A549 (cell line): ENCODE results near the gene LRFN4. TPM values are rescaled to one million over a fixed set of nuclear protein-coding genes. Genes with fewer than 3 reads are reported as not detected.

Source experiments
- ATOH8 ChIP-seq: fragments of 250-450 bp; sonication (Bioruptor Pico); IDR thresholded peaks from 2 replicates; pipeline ENCODE4 v1.5.0; 2020; ENCODE audit warnings: low read depth, mild to moderate bottlenecking, moderate library complexity
- BCL3 ChIP-seq: fragments of >200 bp; sonication (Bioruptor Twin); formaldehyde crosslinking; IDR thresholded peaks from 3 replicates; pipeline ENCODE4 v1.6.1; 2016
- CBX8 ChIP-seq: fragments of 200-600 bp; sonication (generic); IDR thresholded peaks from 2 replicates; pipeline ENCODE4 v1.6.1; 2016
- CEBPB ChIP-seq, 2 experiments: fragments of >200 bp in 1 of 2; sonication (Bioruptor Twin) in 1 of 2; formaldehyde crosslinking in 1 of 2; IDR thresholded peaks; 2 replicates each; pipeline ENCODE4 v1.6.1; 2012 to 2016
- E2F6 ChIP-seq: IDR thresholded peaks from 2 replicates; pipeline ENCODE4 v1.6.1; 2012; ENCODE audit warnings: low read depth, borderline replicate concordance
- EP300 ChIP-seq, 2 experiments: fragments of >200 bp; sonication (Bioruptor Twin); formaldehyde crosslinking; IDR thresholded peaks; 2 replicates in 1 of 2; 3 replicates in 1 of 2; pipeline ENCODE4 v1.6.1; 2016 to 2017
- ESRRA ChIP-seq: fragments of 150-350 bp; IDR thresholded peaks from 2 replicates; pipeline ENCODE4 v1.6.1; 2014; ENCODE audit warnings: mild to moderate bottlenecking, low read length, borderline replicate concordance
- FOSB ChIP-seq: fragments of 250-450 bp; sonication (Bioruptor Pico); IDR thresholded peaks from 2 replicates; pipeline ENCODE4 v1.5.0; 2020; ENCODE audit warnings: mild to moderate bottlenecking, moderate library complexity
- FOXS1 ChIP-seq: fragments of 250-450 bp; sonication (Bioruptor Pico); IDR thresholded peaks from 2 replicates; pipeline ENCODE4 v1.5.0; 2020; ENCODE audit warnings: mild to moderate bottlenecking, moderate library complexity
- GATA3 ChIP-seq: IDR thresholded peaks from 2 replicates; pipeline ENCODE4 v1.6.1; 2012; ENCODE audit warnings: borderline replicate concordance
- HEYL ChIP-seq: fragments of 250-450 bp; sonication (Bioruptor Pico); IDR thresholded peaks from 2 replicates; pipeline ENCODE4 v1.8.0; 2021; ENCODE audit warnings: mild to moderate bottlenecking, moderate library complexity
- HMGXB4 ChIP-seq: fragments of 250-450 bp; sonication (Bioruptor Pico); IDR thresholded peaks from 2 replicates; pipeline ENCODE4 v1.5.0; 2021; ENCODE audit warnings: mild to moderate bottlenecking, moderate library complexity, borderline replicate concordance
- HOXA7 ChIP-seq: fragments of 250-450 bp; sonication (Bioruptor Pico); IDR thresholded peaks from 2 replicates; pipeline ENCODE4 v1.5.0; 2020; ENCODE audit warnings: mild to moderate bottlenecking, moderate library complexity
- JUN ChIP-seq, 2 experiments: fragments of >200 bp; sonication (Bioruptor Twin); formaldehyde crosslinking; IDR thresholded peaks; 2 replicates in 1 of 2; 3 replicates in 1 of 2; pipeline ENCODE4 v1.6.1; 2016 to 2017
- JUNB ChIP-seq: fragments of >200 bp; sonication (Bioruptor Twin); formaldehyde crosslinking; IDR thresholded peaks from 2 replicates; pipeline ENCODE4 v1.6.1; 2016
- MAFK ChIP-seq: fragments of 450-650 bp; IDR thresholded peaks from 2 replicates; pipeline ENCODE4 v1.6.1; 2014; ENCODE audit not compliant: partially characterized antibody
- MAX ChIP-seq: IDR thresholded peaks from 2 replicates; pipeline ENCODE4 v1.6.1; 2012
- NPAS2 ChIP-seq: fragments of 250-450 bp; sonication (Bioruptor Pico); IDR thresholded peaks from 2 replicates; pipeline ENCODE4 v1.8.0; 2022; ENCODE audit warnings: mild to moderate bottlenecking, moderate library complexity, borderline replicate concordance
- POLR2A ChIP-seq: IDR thresholded peaks from 2 replicates; pipeline ENCODE4 v1.6.1; 2012; ENCODE audit warnings: mild to moderate bottlenecking, low read length
- RFX5 ChIP-seq: fragments of 450-650 bp; IDR thresholded peaks from 2 replicates; pipeline ENCODE4 v1.7.1; 2014; ENCODE audit warnings: antibody characterized with exemption, mild to moderate bottlenecking, moderate library complexity
- RNF2 ChIP-seq: fragments of 200-600 bp; sonication (generic); IDR thresholded peaks from 2 replicates; pipeline ENCODE4 v1.6.1; 2016; ENCODE audit warnings: low read depth, mild to moderate bottlenecking, antibody characterized with exemption, moderate library complexity, borderline replicate concordance
- USF2 ChIP-seq: fragments of 450-650 bp; IDR thresholded peaks from 2 replicates; pipeline ENCODE4 v1.6.1; 2014; ENCODE audit warnings: antibody characterized with exemption
- ZFP36 ChIP-seq: fragments of 450-650 bp; IDR thresholded peaks from 2 replicates; pipeline ENCODE4 v1.6.1; 2014; ENCODE audit warnings: borderline replicate concordance; ENCODE audit not compliant: partially characterized antibody
- ZNF302 ChIP-seq: fragments of 250-450 bp; sonication (Bioruptor Pico); IDR thresholded peaks from 2 replicates; pipeline ENCODE4 v1.9.0; 2021; ENCODE audit warnings: inconsistent platforms, mild to moderate bottlenecking, moderate library complexity
- ZSCAN20 ChIP-seq: fragments of 250-450 bp; sonication (Bioruptor Pico); IDR thresholded peaks from 2 replicates; pipeline ENCODE4 v1.8.0; 2022; ENCODE audit warnings: mild to moderate bottlenecking, moderate library complexity
- polyA plus RNA-seq, 4 experiments: library from polyadenylated mRNA; depleted of rRNA in 3 of 4; stranded (reverse); fragments of >200 nt; fragmentation: RNase III in 1 of 4; extraction: RNeasy Plus Mini Kit Qiagen cat#74134 plus additional on column Dnase treatment in 1 of 4; gene quantifications; 2 replicates in 3 of 4; 3 replicates in 1 of 4; pipeline ENCODE4 v1.2.3, GENCODE V29; 2011 to 2017

The LRFN4 gene
- polyA plus RNA-seq, 2 of the 4 experiments (the other 2 are of a cell fraction), result 8.8 to 50.0 TPM

GRCh38 chr11:66891851-66892660 lies 35.2 kb downstream of the LRFN4 start (continued):
- TF ChIP-seq HMGXB4 (CRISPR knock-in tag) (no peak), EP300 (IDR thresholded peaks at IDR 0.05) (peak in 1 of 2 experiments; percentile 43; a peak in 1 of 5 replicates), ZFP36 (no peak), ZNF302 (peak; percentile 85), MAX (peak; percentile 93), ZSCAN20 (CRISPR knock-in tag) (no peak), FOSB (CRISPR knock-in tag) (0 out of 2 replicates have a peak, but pooled peaks have one; percentile 69), POLR2A (no peak), HOXA7 (CRISPR knock-in tag) (no peak), JUNB (peak; percentile 96), JUN (IDR thresholded peaks at IDR 0.05) (peak; percentile 66 to 70; a peak in 4 of 5 replicates), MAFK (peak; percentile 99), BCL3 (0 out of 3 replicates have a peak, but pooled peaks have one; percentile 29), E2F6 (0 out of 2 replicates have a peak, but pooled peaks have one; percentile 43), NPAS2 (CRISPR knock-in tag) (0 out of 2 replicates have a peak, but pooled peaks have one; percentile 33), GATA3 (peak; percentile 82; the same call in 1 of the 2 replicates), FOXS1 (CRISPR knock-in tag) (no peak), RFX5 (no peak), RNF2 (no peak), ESRRA (no peak), CEBPB (IDR thresholded peaks at IDR 0.05) (peak in 1 of 2 experiments; percentile 52; a peak in 1 of 4 replicates), ATOH8 (peak; percentile 92), USF2 (no peak), CBX8 (no peak), HEYL (CRISPR knock-in tag) (no peak)
